DOHH2 (cell line): ENCODE data around the gene MEGF11.
A peak's percentile ranks its signal among the peaks of the same experiment; 100 is the strongest.

Source experiments
- H3F3A ChIP-seq: fragments of 200-600 bp; sonication (generic), shearing (Covaris generic); 2 replicates; pipeline ENCODE4 v1.6.0; 2016; ENCODE audit warnings: antibody characterized with exemption, mild to moderate bottlenecking; ENCODE audit not compliant: control insufficient read depth, insufficient read depth
- H3K27ac ChIP-seq: fragments of 200-600 bp; sonication (generic); 2 replicates; pipeline ENCODE4 v1.5.1; 2014; ENCODE audit warnings: low read depth, mild to moderate bottlenecking, low read length, moderate library complexity
- H3K27me3 ChIP-seq: fragments of 200-600 bp; sonication (generic); 2 replicates; pipeline ENCODE4 v1.6.1; 2014; ENCODE audit warnings: mild to moderate bottlenecking, low read length, mixed read lengths; ENCODE audit not compliant: control insufficient read depth
- H3K36me3 ChIP-seq: fragments of 200-600 bp; sonication (generic); 2 replicates; pipeline ENCODE4 v1.6.1; 2014; ENCODE audit warnings: mild to moderate bottlenecking, low read length, moderate library complexity, mixed read lengths; ENCODE audit not compliant: control insufficient read depth
- H3K4me1 ChIP-seq: fragments of 200-600 bp; sonication (generic); 2 replicates; pipeline ENCODE4 v1.6.1; 2014; ENCODE audit warnings: mild to moderate bottlenecking, low read length, mixed read lengths; ENCODE audit not compliant: control insufficient read depth
- H3K4me2 ChIP-seq: fragments of 200-600 bp; sonication (generic); 2 replicates; pipeline ENCODE4 v1.6.0; 2014; ENCODE audit warnings: mild to moderate bottlenecking, low read length, moderate library complexity
- H3K4me3 ChIP-seq: fragments of 200-600 bp; sonication (generic); 2 replicates; pipeline ENCODE4 v1.5.1; 2014; ENCODE audit warnings: mild to moderate bottlenecking, low read length, mixed read lengths
- H3K79me2 ChIP-seq: fragments of 200-600 bp; sonication (generic); 2 replicates; pipeline ENCODE4 v1.6.1; 2014; ENCODE audit warnings: mild to moderate bottlenecking, low read length, mixed read lengths; ENCODE audit not compliant: control insufficient read depth
- H3K9me2 ChIP-seq: fragments of 200-600 bp; sonication (generic); replicated peaks from 2 replicates; pipeline ENCODE4 v1.6.1; 2014; ENCODE audit warnings: mild to moderate bottlenecking, low read length, mixed read lengths; ENCODE audit not compliant: control insufficient read depth
- H3K9me3 ChIP-seq: fragments of 200-600 bp; sonication (generic); 2 replicates; pipeline ENCODE4 v1.6.1; 2014; ENCODE audit warnings: antibody characterized with exemption, low read length, mixed read lengths; ENCODE audit not compliant: control insufficient read depth, insufficient read depth
- H4K20me1 ChIP-seq: fragments of 200-600 bp; sonication (generic); 2 replicates; pipeline ENCODE4 v1.6.0; 2014; ENCODE audit warnings: low read depth, mild to moderate bottlenecking, antibody characterized with exemption, low read length, moderate library complexity; ENCODE audit not compliant: control insufficient read depth, insufficient read depth
- CTCF ChIP-seq: fragments of 200-600 bp; sonication (generic); IDR thresholded peaks from one replicate; pipeline ENCODE4 v1.5.1; 2014; ENCODE audit warnings: antibody characterized with exemption, mild to moderate bottlenecking, low read depth, low read length; ENCODE audit not compliant: poor library complexity, severe bottlenecking
- EZH2phosphoT487 ChIP-seq: fragments of 200-600 bp; sonication (generic); IDR thresholded peaks from 2 replicates; pipeline ENCODE4 v1.6.1; 2017; ENCODE audit warnings: borderline replicate concordance, mild to moderate bottlenecking, antibody characterized with exemption, low read length, moderate library complexity, mixed read lengths

Gene MEGF11

GRCh38 chr15:66145726-66146182 is 107.8 kb downstream of the MEGF11 start:
- peaks cover 90% of the 10 kb centered on the region for H3K4me1 ChIP-seq
- TF ChIP-seq EZH2phosphoT487 (no peak), CTCF (no peak)
- peak overlapping the region; percentile 1; the same call in 1 of the 2 replicates for H3K4me2 ChIP-seq
- H3K36me3 ChIP-seq, result peaks cover 100% of the 10 kb centered on the region
- peak overlapping the region; percentile 4 for H3K27ac ChIP-seq
- no peaks in the 10 kb centered on the region for H3K9me3 ChIP-seq
- peaks cover 8% of the 10 kb centered on the region; the same call in 1 of the 2 replicates for H3F3A ChIP-seq
- H3K27me3 ChIP-seq, result no peaks in the 10 kb centered on the region
- no peaks in the 10 kb centered on the region for H3K9me2 ChIP-seq
- H3K4me3 ChIP-seq, result no peak overlapping the region
- H3K79me2 ChIP-seq, result peaks cover 100% of the 10 kb centered on the region
- H4K20me1 ChIP-seq, result peaks cover 17% of the 10 kb centered on the region

DNA sequence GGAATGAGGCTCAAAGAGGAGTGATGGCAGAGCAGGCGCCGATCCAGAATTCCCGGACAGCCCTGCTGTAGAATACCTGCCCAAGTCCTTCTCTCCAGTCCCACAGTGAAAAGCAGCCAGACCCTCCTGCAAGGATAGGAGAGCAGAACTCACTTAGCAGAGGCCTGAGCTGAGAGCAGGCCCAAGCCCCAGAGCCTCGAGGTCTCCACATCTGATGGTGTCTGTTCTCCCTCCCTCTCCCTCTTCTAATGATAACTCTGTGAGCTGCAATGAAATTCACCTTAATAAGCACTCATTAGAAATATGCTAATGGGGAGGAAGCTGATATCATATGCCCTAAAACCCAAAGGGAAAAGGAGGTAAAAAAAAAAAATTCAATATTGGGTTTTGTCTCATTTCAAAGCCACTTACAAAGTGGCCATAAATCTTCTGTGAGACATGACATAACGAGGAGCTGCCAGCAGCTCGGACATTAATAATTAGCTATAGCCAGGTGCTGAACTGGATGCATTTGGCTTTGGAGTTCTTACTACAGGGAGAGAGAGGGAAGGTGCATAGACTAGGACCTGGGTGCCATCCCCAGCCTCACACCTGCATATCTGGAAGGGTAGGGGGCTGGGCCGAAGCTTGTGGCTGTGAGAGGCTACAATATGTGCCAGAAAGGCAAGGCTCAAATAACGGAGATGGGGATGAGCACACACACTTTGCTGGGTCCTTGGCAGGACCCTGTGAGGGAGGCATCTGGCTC is 108.4 kb downstream of the MEGF11 start:
- peaks cover 100% of the 10 kb centered on the region for H3K79me2 ChIP-seq
- peaks cover 90% of the 10 kb centered on the region for H3K4me1 ChIP-seq
- H3K9me2 ChIP-seq, result no peaks in the 10 kb centered on the region
- H3F3A ChIP-seq, result peaks cover 13% of the 10 kb centered on the region; the same call in 1 of the 2 replicates
- H3K27me3 ChIP-seq, result no peaks in the 10 kb centered on the region
- peak overlapping the region; percentile 4; the same call in 1 of the 2 replicates for H3K27ac ChIP-seq
- peaks cover 20% of the 10 kb centered on the region for H4K20me1 ChIP-seq
- no peak overlapping the region for H3K4me3 ChIP-seq
- no peaks in the 10 kb centered on the region for H3K9me3 ChIP-seq
- H3K4me2 ChIP-seq, result peak overlapping the region; percentile 1; the same call in 1 of the 2 replicates
- TF ChIP-seq EZH2phosphoT487 (no peak), CTCF (no peak)
- peaks cover 100% of the 10 kb centered on the region for H3K36me3 ChIP-seq

DNA sequence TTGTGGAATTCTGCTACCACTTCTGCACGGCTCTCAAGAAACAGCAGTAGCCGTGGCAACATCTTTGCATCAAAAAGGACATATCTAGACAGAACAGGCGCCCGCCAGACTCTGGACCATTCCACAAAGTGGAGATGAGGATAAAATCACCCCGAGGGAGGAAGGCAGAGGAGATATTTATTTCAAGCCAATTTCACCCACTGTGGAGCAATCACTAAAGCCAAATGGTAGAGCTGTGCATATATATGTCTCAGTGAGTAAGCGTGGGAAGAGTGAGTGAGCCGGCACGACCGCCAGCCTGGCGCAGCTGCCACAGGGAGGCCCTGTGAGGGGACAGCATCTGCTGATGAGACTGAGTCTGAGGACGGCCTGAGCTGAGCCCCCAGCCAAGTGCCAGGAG is 111.3 kb downstream of the MEGF11 start:
- peaks cover 92% of the 10 kb centered on the region for H3K36me3 ChIP-seq
- H3K9me3 ChIP-seq, result no peaks in the 10 kb centered on the region
- H3K9me2 ChIP-seq, result no peaks in the 10 kb centered on the region
- H3K27me3 ChIP-seq, result no peaks in the 10 kb centered on the region
- H3K4me2 ChIP-seq, result no peak overlapping the region
- peaks cover 12% of the 10 kb centered on the region for H4K20me1 ChIP-seq
- peaks cover 26% of the 10 kb centered on the region for H3F3A ChIP-seq
- no peak for TF ChIP-seq CTCF
- no peak for TF ChIP-seq EZH2phosphoT487
- H3K4me3 ChIP-seq, result no peak overlapping the region
- peaks cover 89% of the 10 kb centered on the region for H3K79me2 ChIP-seq
- peaks cover 80% of the 10 kb centered on the region for H3K4me1 ChIP-seq
- H3K27ac ChIP-seq, result no peak overlapping the region
